ENCODE measurements around the gene PRKCD.
A peak's percentile ranks its signal among the peaks of the same experiment; 100 is the strongest.

Gene PRKCD

DNA sequence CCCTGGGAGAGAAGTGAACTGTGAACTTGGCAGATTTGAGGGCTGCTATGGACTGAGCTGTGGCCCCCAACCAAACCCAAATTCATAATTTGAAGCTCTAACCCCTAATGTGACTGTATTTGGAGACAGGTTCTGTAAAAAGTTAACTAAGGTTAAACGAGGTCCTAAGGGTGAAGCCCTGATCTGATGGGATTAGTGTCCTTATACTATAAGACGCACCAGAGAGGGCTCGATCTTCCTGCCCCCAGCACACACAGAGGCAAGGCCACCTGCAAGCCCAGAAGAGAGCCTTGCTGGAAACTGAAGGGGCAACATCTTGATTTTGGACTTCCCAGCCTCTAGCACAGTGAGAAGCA is 60.8 kb downstream of the PRKCD start:
- no peak overlapping the region for H3K18ac ChIP-seq (ENCODE audit: low read length)
- no peak overlapping the region for H2AK5ac ChIP-seq (ENCODE audit: low read depth, low read length)
- no peak overlapping the region for H3K14ac ChIP-seq (ENCODE audit: low read length)
- H2BK12ac ChIP-seq (ENCODE audit: low read length), result no peak overlapping the region
- H3K9ac ChIP-seq (ENCODE audit: low read depth, low read length, poor library complexity), result no peak overlapping the region
- H4K8ac ChIP-seq (ENCODE audit: low read depth, low read length), result no peak overlapping the region
- no peaks in the 10 kb centered on the region for H3K4me1 ChIP-seq (ENCODE audit: control insufficient read depth in 2 of 2, insufficient read depth in 1 of 2, low read depth in 1 of 2, low read length in 2 of 2)
- peaks cover 39 to 45% of the 10 kb centered on the region in 2 donors for H3K36me3 ChIP-seq (replicated peaks in 1 of 2; ENCODE audit: control insufficient read depth in 2 of 2, insufficient read depth in 2 of 2, low read length in 2 of 2)
- no peak overlapping the region for H3K4me3 ChIP-seq (ENCODE audit: low read length in 2 of 2)
- no peak overlapping the region for H3K23ac ChIP-seq (ENCODE audit: low read depth, low read length, poor library complexity)
- no peak overlapping the region for H3K27ac ChIP-seq (replicated peaks; ENCODE audit: low read length)
- H3K4me2 ChIP-seq (ENCODE audit: insufficient read depth, low read length, poor library complexity, severe bottlenecking), result no peak overlapping the region
- H4K91ac ChIP-seq (ENCODE audit: low read depth, low read length, poor library complexity), result no peak overlapping the region
- H2AFZ ChIP-seq (ENCODE audit: low read length), result no peak overlapping the region
- no peak overlapping the region for H2BK120ac ChIP-seq (ENCODE audit: low read depth, low read length)
- no peak for DNase-seq (ENCODE audit: low spot score)
- H3K9me3 ChIP-seq (replicated peaks in 1 of 2; ENCODE audit: control insufficient read depth in 2 of 2, insufficient read depth in 1 of 2, low read depth in 1 of 2, low read length in 2 of 2), result no peaks in the 10 kb centered on the region
- no CpG with 5 or more reads among the region's 3 CpGs for WGBS, 2 donors (ENCODE audit: extremely low coverage in 2 of 2, insufficient read length in 2 of 2, insufficient replicate concordance in 1 of 2)
- no peak overlapping the region for H2BK5ac ChIP-seq (ENCODE audit: low read length)
- H2BK15ac ChIP-seq (ENCODE audit: low read length), result no peak overlapping the region
- no peak overlapping the region for H3K4ac ChIP-seq (ENCODE audit: low read length)
- H3K79me1 ChIP-seq (ENCODE audit: low read depth, low read length), result no peaks in the 10 kb centered on the region
- no peaks in the 10 kb centered on the region for H3K27me3 ChIP-seq (ENCODE audit: control insufficient read depth in 3 of 3, insufficient read depth in 3 of 3, low read depth in 1 of 3, low read length in 3 of 3)

DNA sequence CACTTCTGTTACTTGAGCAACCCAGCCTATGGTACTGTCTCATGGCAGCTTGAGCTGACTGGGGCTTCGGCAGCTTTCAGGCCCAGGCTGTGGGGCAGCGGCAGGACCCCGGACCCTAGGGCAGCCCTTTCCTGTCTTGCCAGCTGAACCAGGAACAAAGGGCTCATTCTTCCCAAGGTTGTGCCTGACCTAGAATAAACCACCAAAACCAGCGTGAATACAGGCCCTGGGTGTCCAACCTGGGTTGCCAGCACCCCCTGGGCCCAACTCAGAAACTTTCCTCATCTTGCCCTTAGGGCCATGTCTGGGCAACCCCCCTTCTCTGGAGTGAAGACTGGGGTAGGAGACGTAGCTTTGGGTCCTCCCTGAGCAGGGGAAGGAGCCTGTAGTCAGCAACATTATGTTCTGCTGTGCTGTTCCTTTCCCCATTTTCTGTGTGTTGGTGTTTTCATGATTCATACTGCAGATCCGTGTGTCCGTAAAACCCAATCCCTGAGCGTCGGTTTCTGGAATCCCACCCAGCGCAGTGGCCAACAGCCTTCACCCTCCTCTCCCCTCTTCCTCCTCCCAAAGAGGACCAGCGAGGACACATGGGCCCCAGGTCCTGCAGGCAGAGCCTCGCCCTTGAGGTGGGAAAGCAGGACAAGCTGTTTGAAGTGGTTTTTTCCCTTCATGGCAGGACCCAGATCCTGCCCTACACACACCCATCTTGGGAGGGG is 61.3 kb downstream of the PRKCD start:
- Histone ChIP-seq H2AK5ac (ENCODE audit: low read depth, low read length) (no peak overlapping the region), H3K23ac (ENCODE audit: low read depth, low read length, poor library complexity) (no peak overlapping the region), H3K4ac (ENCODE audit: low read length) (no peak overlapping the region), H3K14ac (ENCODE audit: low read length) (no peak overlapping the region), H2BK15ac (ENCODE audit: low read length) (no peak overlapping the region), H2BK12ac (ENCODE audit: low read length) (no peak overlapping the region), H3K36me3 (replicated peaks in 1 of 2; ENCODE audit: control insufficient read depth in 2 of 2, insufficient read depth in 2 of 2, low read length in 2 of 2) (peaks cover 44 to 50% of the 10 kb centered on the region in 2 donors), H4K91ac (ENCODE audit: low read depth, low read length, poor library complexity) (no peak overlapping the region), H2BK120ac (ENCODE audit: low read depth, low read length) (no peak overlapping the region), H3K27ac (replicated peaks; ENCODE audit: low read length) (peak overlapping the region; percentile 45), H4K8ac (ENCODE audit: low read depth, low read length) (no peak overlapping the region), H3K4me3 (ENCODE audit: low read length in 2 of 2) (no peak overlapping the region), H3K27me3 (ENCODE audit: control insufficient read depth in 3 of 3, insufficient read depth in 3 of 3, low read depth in 1 of 3, low read length in 3 of 3) (no peaks in the 10 kb centered on the region), H3K9me3 (replicated peaks in 1 of 2; ENCODE audit: control insufficient read depth in 2 of 2, insufficient read depth in 1 of 2, low read depth in 1 of 2, low read length in 2 of 2) (no peaks in the 10 kb centered on the region), H2AFZ (ENCODE audit: low read length) (no peak overlapping the region), H3K4me2 (ENCODE audit: insufficient read depth, low read length, poor library complexity, severe bottlenecking) (no peak overlapping the region), H2BK5ac (ENCODE audit: low read length) (no peak overlapping the region), H3K9ac (ENCODE audit: low read depth, low read length, poor library complexity) (no peak overlapping the region), H3K4me1 (ENCODE audit: control insufficient read depth in 2 of 2, insufficient read depth in 1 of 2, low read depth in 1 of 2, low read length in 2 of 2) (no peaks in the 10 kb centered on the region), H3K79me1 (ENCODE audit: low read depth, low read length) (no peaks in the 10 kb centered on the region), H3K18ac (ENCODE audit: low read length) (peak overlapping the region; percentile 8)
- WGBS, 2 donors (ENCODE audit: extremely low coverage in 2 of 2, insufficient read length in 2 of 2, insufficient replicate concordance in 1 of 2), result no CpG with 5 or more reads among the region's 12 CpGs
- no peak for DNase-seq (ENCODE audit: low spot score)

DNA sequence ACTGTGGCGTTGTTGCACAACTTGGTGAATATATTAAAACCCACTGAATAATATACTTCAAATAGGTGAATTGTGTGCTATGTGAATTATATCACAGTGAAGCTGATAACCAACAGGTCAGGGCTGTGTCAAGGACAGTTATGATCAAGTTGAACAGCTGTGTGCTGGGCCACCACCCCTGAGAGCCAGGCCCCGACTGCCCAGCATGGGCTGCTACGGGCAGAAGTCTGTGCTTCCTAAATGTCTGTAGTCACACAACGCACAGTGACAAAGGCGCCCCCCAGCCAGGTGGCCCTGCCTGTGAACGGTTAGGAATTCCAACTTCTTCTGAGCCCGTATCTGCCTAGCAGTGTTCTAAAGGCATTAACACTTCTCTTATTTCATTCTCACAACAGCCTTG is 62.0 kb downstream of the PRKCD start:
- Histone ChIP-seq H2AK5ac (ENCODE audit: low read depth, low read length) (no peak overlapping the region), H2AFZ (ENCODE audit: low read length) (no peak overlapping the region), H3K4me2 (ENCODE audit: insufficient read depth, low read length, poor library complexity, severe bottlenecking) (no peak overlapping the region), H3K4me3 (ENCODE audit: low read length in 2 of 2) (no peak overlapping the region), H3K4ac (ENCODE audit: low read length) (no peak overlapping the region), H2BK12ac (ENCODE audit: low read length) (no peak overlapping the region), H3K4me1 (ENCODE audit: control insufficient read depth in 2 of 2, insufficient read depth in 1 of 2, low read depth in 1 of 2, low read length in 2 of 2) (no peaks in the 10 kb centered on the region), H3K9ac (ENCODE audit: low read depth, low read length, poor library complexity) (no peak overlapping the region), H4K91ac (ENCODE audit: low read depth, low read length, poor library complexity) (no peak overlapping the region), H3K23ac (ENCODE audit: low read depth, low read length, poor library complexity) (no peak overlapping the region), H3K18ac (ENCODE audit: low read length) (no peak overlapping the region), H3K27me3 (ENCODE audit: control insufficient read depth in 3 of 3, insufficient read depth in 3 of 3, low read depth in 1 of 3, low read length in 3 of 3) (no peaks in the 10 kb centered on the region), H3K27ac (replicated peaks; ENCODE audit: low read length) (no peak overlapping the region), H3K36me3 (replicated peaks in 1 of 2; ENCODE audit: control insufficient read depth in 2 of 2, insufficient read depth in 2 of 2, low read length in 2 of 2) (peaks cover 51 to 57% of the 10 kb centered on the region in 2 donors), H2BK120ac (ENCODE audit: low read depth, low read length) (no peak overlapping the region), H3K79me1 (ENCODE audit: low read depth, low read length) (no peaks in the 10 kb centered on the region), H3K14ac (ENCODE audit: low read length) (no peak overlapping the region), H2BK5ac (ENCODE audit: low read length) (no peak overlapping the region), H4K8ac (ENCODE audit: low read depth, low read length) (no peak overlapping the region), H2BK15ac (ENCODE audit: low read length) (no peak overlapping the region), H3K9me3 (replicated peaks in 1 of 2; ENCODE audit: control insufficient read depth in 2 of 2, insufficient read depth in 1 of 2, low read depth in 1 of 2, low read length in 2 of 2) (no peaks in the 10 kb centered on the region)
- no peak for DNase-seq (ENCODE audit: low spot score)
- no CpG with 5 or more reads among the region's 7 CpGs for WGBS, 2 donors (ENCODE audit: extremely low coverage in 2 of 2, insufficient read length in 2 of 2, insufficient replicate concordance in 1 of 2)

DNA sequence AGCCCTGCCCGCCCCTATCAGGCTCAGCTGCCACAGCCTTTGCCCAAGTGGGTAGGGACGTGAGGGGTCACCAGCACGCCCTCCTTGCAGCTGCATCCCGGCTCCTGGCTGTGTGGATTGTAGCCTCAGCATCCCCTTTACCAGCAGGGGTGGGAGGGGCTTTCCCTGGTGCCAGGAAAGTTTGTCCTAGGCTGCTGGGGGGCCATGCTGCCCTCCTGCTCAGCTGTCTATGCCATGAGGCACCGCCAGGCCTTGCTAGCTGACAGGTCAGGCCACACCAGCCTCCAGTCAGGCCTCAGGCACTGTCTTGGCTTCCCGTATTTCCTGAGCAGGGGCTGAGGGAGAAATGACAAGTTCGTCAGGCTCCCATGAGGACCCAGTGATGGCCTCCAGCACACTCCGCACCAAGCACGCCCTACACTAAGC is 62.5 kb downstream of the PRKCD start:
- Histone ChIP-seq H3K4ac (ENCODE audit: low read length) (no peak overlapping the region), H3K36me3 (replicated peaks in 1 of 2; ENCODE audit: control insufficient read depth in 2 of 2, insufficient read depth in 2 of 2, low read length in 2 of 2) (peaks cover 57 to 62% of the 10 kb centered on the region in 2 donors), H2BK5ac (ENCODE audit: low read length) (no peak overlapping the region), H3K14ac (ENCODE audit: low read length) (no peak overlapping the region), H2BK15ac (ENCODE audit: low read length) (no peak overlapping the region), H2AK5ac (ENCODE audit: low read depth, low read length) (no peak overlapping the region), H3K23ac (ENCODE audit: low read depth, low read length, poor library complexity) (peak overlapping the region; percentile 46), H3K4me2 (ENCODE audit: insufficient read depth, low read length, poor library complexity, severe bottlenecking) (no peak overlapping the region), H2BK120ac (ENCODE audit: low read depth, low read length) (no peak overlapping the region), H2AFZ (ENCODE audit: low read length) (no peak overlapping the region), H3K18ac (ENCODE audit: low read length) (peak overlapping the region; percentile 16), H4K91ac (ENCODE audit: low read depth, low read length, poor library complexity) (no peak overlapping the region), H3K79me1 (ENCODE audit: low read depth, low read length) (no peaks in the 10 kb centered on the region), H3K27me3 (ENCODE audit: control insufficient read depth in 3 of 3, insufficient read depth in 3 of 3, low read depth in 1 of 3, low read length in 3 of 3) (no peaks in the 10 kb centered on the region), H3K4me1 (ENCODE audit: control insufficient read depth in 2 of 2, insufficient read depth in 1 of 2, low read depth in 1 of 2, low read length in 2 of 2) (no peaks in the 10 kb centered on the region), H3K9ac (ENCODE audit: low read depth, low read length, poor library complexity) (no peak overlapping the region), H3K9me3 (replicated peaks in 1 of 2; ENCODE audit: control insufficient read depth in 2 of 2, insufficient read depth in 1 of 2, low read depth in 1 of 2, low read length in 2 of 2) (no peaks in the 10 kb centered on the region), H4K8ac (ENCODE audit: low read depth, low read length) (no peak overlapping the region), H3K4me3 (ENCODE audit: low read length in 2 of 2) (no peak overlapping the region), H2BK12ac (ENCODE audit: low read length) (no peak overlapping the region), H3K27ac (replicated peaks; ENCODE audit: low read length) (no peak overlapping the region)
- no CpG with 5 or more reads among the region's 9 CpGs for WGBS, 2 donors (ENCODE audit: extremely low coverage in 2 of 2, insufficient read length in 2 of 2, insufficient replicate concordance in 1 of 2)
- DNase-seq (ENCODE audit: low spot score), result no peak
